CD4-positive, alpha-beta T cell treated with Interleukin-15 for 1 hour (primary cell): ENCODE measurements around the gene NTRK3.

Experiments used
- DNase-seq: peaks from one replicate; pipeline ENCODE4 v3.0.0-alpha.2; 2020

The NTRK3 gene

GRCh38 chr15:88118035-88118434 lies 138.5 kb downstream of the NTRK3 start:
- no peak for DNase-seq

GRCh38 chr15:88115486-88116152 lies 140.9 kb downstream of the NTRK3 start:
- no peak for DNase-seq

- no peak for DNase-seq
Measured at GRCh38 chr15:88113613-88114308, 142.8 kb downstream of the NTRK3 start.

- no peak for DNase-seq
Measured at GRCh38 chr15:88108991-88109390, 147.5 kb downstream of the NTRK3 start.

GRCh38 chr15:88108477-88108876 lies 148.1 kb downstream of the NTRK3 start:
- DNase-seq, result no peak

- DNase-seq, result no peak
Measured at GRCh38 chr15:88106074-88106473, 150.5 kb downstream of the NTRK3 start.

GRCh38 chr15:88104357-88104756 lies 152.2 kb downstream of the NTRK3 start:
- no peak for DNase-seq

GRCh38 chr15:88100181-88100580 lies 156.4 kb downstream of the NTRK3 start:
- no peak for DNase-seq

GRCh38 chr15:88098361-88098760 lies 158.2 kb downstream of the NTRK3 start:
- no peak for DNase-seq

GRCh38 chr15:88091444-88092016 lies 165.0 kb downstream of the NTRK3 start:
- no peak for DNase-seq

GRCh38 chr15:88090481-88091011 lies 166.0 kb downstream of the NTRK3 start:
- no peak for DNase-seq

GRCh38 chr15:88089731-88090130 lies 166.8 kb downstream of the NTRK3 start:
- DNase-seq, result no peak

GRCh38 chr15:88089024-88089620 lies 167.4 kb downstream of the NTRK3 start:
- DNase-seq, result no peak

GRCh38 chr15:88083811-88084760 lies 172.5 kb downstream of the NTRK3 start:
- DNase-seq, result no peak

- DNase-seq, result no peak
Measured at GRCh38 chr15:88080616-88081015, 175.9 kb downstream of the NTRK3 start.

- DNase-seq, result no peak
Measured at GRCh38 chr15:88077296-88078020, 179.1 kb downstream of the NTRK3 start.

- no peak for DNase-seq
Measured at GRCh38 chr15:88076328-88076727, 180.2 kb downstream of the NTRK3 start.

- DNase-seq, result no peak
Measured at GRCh38 chr15:88075102-88075501, 181.4 kb downstream of the NTRK3 start.

GRCh38 chr15:88074386-88074785 lies 182.2 kb downstream of the NTRK3 start:
- DNase-seq, result no peak

GRCh38 chr15:88073391-88073691 lies 183.2 kb downstream of the NTRK3 start:
- DNase-seq, result no peak

- DNase-seq, result no peak
Measured at GRCh38 chr15:88072598-88073390, 183.7 kb downstream of the NTRK3 start.
